ENCODE results near the gene NPTX1.

Gene NPTX1

GRCh38 chr17:80444644-80444979, 31.8 kb downstream of the NPTX1 start:
- FAIRE-seq (no peak), DNase-seq (ENCODE audit: insufficient read length, low spot score) (no peak)
- no peak for TF ChIP-seq POLR2A (IDR thresholded peaks at IDR 0.05; ENCODE audit: low read depth, low read length)

GRCh38 chr17:80443916-80444643, 32.3 kb downstream of the NPTX1 start:
- no peak for DNase-seq (ENCODE audit: insufficient read length, low spot score)
- TF ChIP-seq POLR2A (IDR thresholded peaks at IDR 0.05; ENCODE audit: low read depth, low read length), result no peak
- no peak for FAIRE-seq

- no peak for TF ChIP-seq POLR2A (IDR thresholded peaks at IDR 0.05; ENCODE audit: low read depth, low read length)
- FAIRE-seq (no peak), DNase-seq (ENCODE audit: insufficient read length, low spot score) (no peak)
Measured at GRCh38 chr17:80443498-80443897, 32.9 kb downstream of the NPTX1 start.

GRCh38 chr17:80442764-80443163, 33.6 kb downstream of the NPTX1 start:
- no peak for TF ChIP-seq POLR2A (IDR thresholded peaks at IDR 0.05; ENCODE audit: low read depth, low read length)
- FAIRE-seq (no peak), DNase-seq (ENCODE audit: insufficient read length, low spot score) (no peak)

- FAIRE-seq, result no peak
- no peak for TF ChIP-seq POLR2A (IDR thresholded peaks at IDR 0.05; ENCODE audit: low read depth, low read length)
- DNase-seq (ENCODE audit: insufficient read length, low spot score), result no peak
Measured at GRCh38 chr17:80442323-80442659, 34.1 kb downstream of the NPTX1 start.

- no peak for TF ChIP-seq POLR2A (IDR thresholded peaks at IDR 0.05; ENCODE audit: low read depth, low read length)
- FAIRE-seq (no peak), DNase-seq (ENCODE audit: insufficient read length, low spot score) (no peak)
Measured at GRCh38 chr17:80441598-80442322, 34.6 kb downstream of the NPTX1 start.

- no peak for TF ChIP-seq POLR2A (IDR thresholded peaks at IDR 0.05; ENCODE audit: low read depth, low read length)
- FAIRE-seq, result no peak
- DNase-seq (ENCODE audit: insufficient read length, low spot score), result peak; percentile 65
Measured at GRCh38 chr17:80441133-80441578, 35.3 kb downstream of the NPTX1 start.

GRCh38 chr17:80439499-80439898, 36.9 kb downstream of the NPTX1 start:
- DNase-seq (ENCODE audit: insufficient read length, low spot score) (no peak), FAIRE-seq (no peak)
- TF ChIP-seq POLR2A (IDR thresholded peaks at IDR 0.05; ENCODE audit: low read depth, low read length), result no peak

GRCh38 chr17:80438806-80439205, 37.6 kb downstream of the NPTX1 start:
- no peak for TF ChIP-seq POLR2A (IDR thresholded peaks at IDR 0.05; ENCODE audit: low read depth, low read length)
- DNase-seq (ENCODE audit: insufficient read length, low spot score), result no peak
- FAIRE-seq, result no peak

- DNase-seq (ENCODE audit: insufficient read length, low spot score) (no peak), FAIRE-seq (no peak)
- no peak for TF ChIP-seq POLR2A (IDR thresholded peaks at IDR 0.05; ENCODE audit: low read depth, low read length)
Measured at GRCh38 chr17:80437532-80437931, 38.9 kb downstream of the NPTX1 start.

GRCh38 chr17:80433916-80434666, 42.3 kb downstream of the NPTX1 start:
- FAIRE-seq, result no peak

GRCh38 chr17:80432961-80433550, 43.4 kb downstream of the NPTX1 start:
- DNase-seq (ENCODE audit: insufficient read length, low spot score), result no peak
- TF ChIP-seq POLR2A (IDR thresholded peaks at IDR 0.05; ENCODE audit: low read depth, low read length), result no peak

More at GRCh38 chr17:80433916-80434666, 42.3 kb downstream of the NPTX1 start:
- DNase-seq (ENCODE audit: insufficient read length, low spot score), result no peak
- no peak for TF ChIP-seq POLR2A (IDR thresholded peaks at IDR 0.05; ENCODE audit: low read depth, low read length)

GRCh38 chr17:80432350-80432955, 44.0 kb downstream of the NPTX1 start:
- TF ChIP-seq POLR2A (IDR thresholded peaks at IDR 0.05; ENCODE audit: low read depth, low read length), result no peak
- FAIRE-seq (no peak), DNase-seq (ENCODE audit: insufficient read length, low spot score) (no peak)

More at GRCh38 chr17:80432961-80433550, 43.4 kb downstream of the NPTX1 start:
- FAIRE-seq, result no peak
